ENCODE measurements around the gene SYTL4.
"Not testable (repeated sequence)": the region's sequence is repeated elsewhere in the genome, so short reads cannot be mapped to it uniquely, and the experiment has no call there.

SYTL4 gene

DNA sequence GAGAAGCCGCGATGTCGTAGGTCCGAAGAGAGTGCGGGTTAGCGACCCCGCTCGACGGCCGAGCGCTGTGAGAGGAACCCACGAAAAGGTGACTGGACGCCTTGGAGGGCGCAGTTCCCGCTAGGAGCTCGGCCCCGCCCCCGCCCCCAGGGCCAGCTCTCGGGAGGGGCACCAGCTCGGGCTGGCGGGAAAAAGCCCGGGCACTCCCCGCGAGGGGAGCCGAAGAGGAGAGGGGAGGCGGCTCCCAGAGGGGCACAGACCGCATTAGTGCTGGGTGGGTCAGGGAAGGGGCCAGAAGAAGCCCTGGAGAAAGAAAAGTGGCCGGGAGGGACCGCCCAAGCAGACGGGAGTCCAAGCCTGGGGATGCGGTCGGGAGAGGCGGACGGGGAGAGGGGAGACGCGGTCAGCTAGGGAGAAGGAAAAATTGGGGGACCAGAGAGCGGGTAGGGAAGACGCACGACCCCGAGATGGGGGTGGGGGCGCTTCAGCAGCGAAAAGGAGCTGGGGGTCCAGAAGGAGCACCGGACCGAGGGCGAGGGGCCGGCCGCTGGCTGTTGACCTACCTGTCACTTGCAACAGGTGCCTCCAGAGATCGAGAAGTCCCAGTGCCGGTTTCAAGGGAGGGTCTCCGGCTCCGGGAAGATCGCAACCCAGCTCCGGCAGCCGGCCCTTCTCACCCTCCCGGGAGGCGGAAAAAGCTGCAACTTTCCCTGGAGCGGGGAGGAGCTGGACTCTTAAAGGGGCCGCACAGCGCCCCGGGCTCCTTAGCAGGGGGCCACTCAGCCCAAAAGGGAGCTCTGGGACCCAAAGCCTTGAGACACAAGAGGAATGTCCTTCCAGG lies at the start of gene SYTL4:
Gene SYTL4 (minus strand): TSS at position 681 of the 841 bp plus-strand sequence. CDS start 30,084 bp downstream, outside the sequence.
- Histone ChIP-seq H3K27me3 (ENCODE audit: insufficient read depth, low read depth, severe bottlenecking) (no peaks in the 10 kb centered on the region), H3K27ac (peak within 1 kb of the TSS; percentile 66), H3K9me3 (ENCODE audit: severe bottlenecking) (no peaks in the 10 kb centered on the region), H3K36me3 (peaks cover 14% of the 10 kb centered on the region), H3K4me3 (ENCODE audit: low read depth, low read length) (peak within 1 kb of the TSS; percentile 68)
- peak; percentile 28; the same call in 1 of the 2 replicates for TF ChIP-seq CTCF (IDR thresholded peaks at IDR 0.05; ENCODE audit: low read depth, low read length)
- peak; percentile 69 for DNase-seq

GRCh38 chrX:100769439-100769838 lies 37.5 kb upstream of the SYTL4 start:
- H3K27me3 ChIP-seq (ENCODE audit: insufficient read depth, low read depth, severe bottlenecking); H3K9me3 ChIP-seq (ENCODE audit: severe bottlenecking); H3K27ac ChIP-seq; H3K4me3 ChIP-seq (ENCODE audit: low read depth, low read length); H3K36me3 ChIP-seq; DNase-seq: not testable (repeated sequence)

GRCh38 chrX:100768679-100769338 lies 36.9 kb upstream of the SYTL4 start:
- H3K4me3 ChIP-seq (ENCODE audit: low read depth, low read length) = no peak overlapping the region
- H3K36me3 ChIP-seq = no peaks in the 10 kb centered on the region
- TF ChIP-seq CTCF (IDR thresholded peaks at IDR 0.05; ENCODE audit: low read depth, low read length) = peak; percentile 96
- H3K27me3 ChIP-seq (ENCODE audit: insufficient read depth, low read depth, severe bottlenecking) = peaks cover 3% of the 10 kb centered on the region
- no peaks in the 10 kb centered on the region for H3K9me3 ChIP-seq (ENCODE audit: severe bottlenecking)
- H3K27ac ChIP-seq = no peak overlapping the region
- peak; percentile 86 for DNase-seq

- H3K9me3 ChIP-seq (ENCODE audit: severe bottlenecking) = no peaks in the 10 kb centered on the region
- no peak overlapping the region for H3K27ac ChIP-seq
These were observed 19.0 kb upstream of the SYTL4 start for GRCh38 chrX:100750883-100751282.

DNA sequence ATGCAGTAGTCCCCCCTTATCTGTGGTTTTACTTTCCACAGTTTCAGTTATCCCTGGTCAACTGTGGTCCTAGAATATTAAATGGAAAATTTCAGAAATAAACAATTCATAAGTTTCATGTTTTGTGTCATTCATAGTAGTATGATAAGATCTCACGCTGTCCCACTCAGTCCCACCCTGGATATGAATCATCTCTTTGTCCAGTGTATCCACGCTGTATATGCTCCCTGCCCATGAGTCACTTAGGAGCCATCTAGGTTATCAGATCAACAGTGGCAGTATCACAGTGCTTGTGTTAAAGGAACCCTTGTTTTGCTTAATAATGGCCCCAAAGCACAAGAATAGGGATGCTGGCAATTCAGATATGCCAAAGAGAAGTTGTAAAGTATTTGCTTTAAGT lies 16.2 kb upstream of the SYTL4 start:
- no peaks in the 10 kb centered on the region for H3K27me3 ChIP-seq (ENCODE audit: insufficient read depth, low read depth, severe bottlenecking)
- H3K27ac ChIP-seq = no peak overlapping the region
- H3K4me3 ChIP-seq (ENCODE audit: low read depth, low read length) = no peak overlapping the region
- H3K9me3 ChIP-seq (ENCODE audit: severe bottlenecking) = no peaks in the 10 kb centered on the region
- TF ChIP-seq CTCF (IDR thresholded peaks at IDR 0.05; ENCODE audit: low read depth, low read length) = no peak
- no peak for DNase-seq
- no peaks in the 10 kb centered on the region for H3K36me3 ChIP-seq

More at GRCh38 chrX:100750883-100751282, 19.0 kb upstream of the SYTL4 start:
- Histone ChIP-seq H3K27me3 (ENCODE audit: insufficient read depth, low read depth, severe bottlenecking) (peaks cover 3% of the 10 kb centered on the region), H3K4me3 (ENCODE audit: low read depth, low read length) (no peak overlapping the region), H3K36me3 (no peaks in the 10 kb centered on the region)
- no peak for DNase-seq
- no peak for TF ChIP-seq CTCF (IDR thresholded peaks at IDR 0.05; ENCODE audit: low read depth, low read length)

DNA sequence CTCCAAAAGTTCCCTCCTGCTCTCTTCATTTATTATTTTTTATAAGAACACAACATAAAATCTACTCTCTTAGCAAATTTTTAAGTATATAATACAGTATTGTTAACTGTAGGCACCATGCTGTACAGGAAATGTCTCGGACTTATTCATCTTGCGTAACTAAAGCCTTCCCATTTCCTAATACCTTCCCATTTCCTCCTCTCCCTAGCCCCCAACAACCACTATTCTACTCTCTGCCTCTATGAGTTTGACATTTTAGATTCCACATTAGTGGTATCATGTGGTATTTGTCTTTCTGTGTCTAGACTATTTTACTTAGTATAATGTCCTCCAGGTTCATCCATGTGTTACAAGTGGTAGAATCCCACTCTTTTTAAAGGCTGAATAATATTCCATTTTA lies 15.8 kb upstream of the SYTL4 start:
- H3K4me3 ChIP-seq (ENCODE audit: low read depth, low read length) = no peak overlapping the region
- no peaks in the 10 kb centered on the region for H3K36me3 ChIP-seq
- no peak for DNase-seq
- TF ChIP-seq CTCF (IDR thresholded peaks at IDR 0.05; ENCODE audit: low read depth, low read length) = no peak
- H3K9me3 ChIP-seq (ENCODE audit: severe bottlenecking) = no peaks in the 10 kb centered on the region
- H3K27ac ChIP-seq = no peak overlapping the region
- H3K27me3 ChIP-seq (ENCODE audit: insufficient read depth, low read depth, severe bottlenecking) = no peaks in the 10 kb centered on the region
